SK-N-SH (cell line): ENCODE measurements around the gene U2SURP.

Source experiments
- CTCF ChIP-seq: fragments of 200-600 bp; sonication (generic); IDR thresholded peaks from 2 replicates; pipeline ENCODE4 v1.6.1; 2017; ENCODE audit warnings: antibody characterized with exemption, mild to moderate bottlenecking, moderate library complexity
- EP300 ChIP-seq, 2 experiments: IDR thresholded peaks; 2 replicates each; pipeline versions ENCODE4 v1.4.0 to v1.6.1; 2012; ENCODE audit warnings: borderline replicate concordance in 1 of 2, low read depth in 1 of 2, low read length in 1 of 2
- SMC3 ChIP-seq: IDR thresholded peaks from 2 replicates; pipeline ENCODE4 v1.6.1; 2012; ENCODE audit warnings: low read depth, low read length, improper control_type of control experiment

GRCh38 chr3:143036557-143036956, 35.2 kb downstream of the U2SURP start:
- TF ChIP-seq SMC3: no peak
- no peak for TF ChIP-seq CTCF
- no peak for TF ChIP-seq EP300 (IDR thresholded peaks at IDR 0.05; ENCODE audit: borderline replicate concordance in 1 of 2, low read depth in 1 of 2, low read length in 1 of 2)
